NCI-H2227 (cell line): ENCODE data around the gene ZNF804B.
A peak's percentile ranks its signal among the peaks of the same experiment; 100 is the strongest.

Experiments used
- DNase-seq: peaks from one replicate; lab custom pipeline; 2025; ENCODE audit not compliant: unreplicated experiment; lab: John Stamatoyannopoulos, UW

Gene ZNF804B

DNA sequence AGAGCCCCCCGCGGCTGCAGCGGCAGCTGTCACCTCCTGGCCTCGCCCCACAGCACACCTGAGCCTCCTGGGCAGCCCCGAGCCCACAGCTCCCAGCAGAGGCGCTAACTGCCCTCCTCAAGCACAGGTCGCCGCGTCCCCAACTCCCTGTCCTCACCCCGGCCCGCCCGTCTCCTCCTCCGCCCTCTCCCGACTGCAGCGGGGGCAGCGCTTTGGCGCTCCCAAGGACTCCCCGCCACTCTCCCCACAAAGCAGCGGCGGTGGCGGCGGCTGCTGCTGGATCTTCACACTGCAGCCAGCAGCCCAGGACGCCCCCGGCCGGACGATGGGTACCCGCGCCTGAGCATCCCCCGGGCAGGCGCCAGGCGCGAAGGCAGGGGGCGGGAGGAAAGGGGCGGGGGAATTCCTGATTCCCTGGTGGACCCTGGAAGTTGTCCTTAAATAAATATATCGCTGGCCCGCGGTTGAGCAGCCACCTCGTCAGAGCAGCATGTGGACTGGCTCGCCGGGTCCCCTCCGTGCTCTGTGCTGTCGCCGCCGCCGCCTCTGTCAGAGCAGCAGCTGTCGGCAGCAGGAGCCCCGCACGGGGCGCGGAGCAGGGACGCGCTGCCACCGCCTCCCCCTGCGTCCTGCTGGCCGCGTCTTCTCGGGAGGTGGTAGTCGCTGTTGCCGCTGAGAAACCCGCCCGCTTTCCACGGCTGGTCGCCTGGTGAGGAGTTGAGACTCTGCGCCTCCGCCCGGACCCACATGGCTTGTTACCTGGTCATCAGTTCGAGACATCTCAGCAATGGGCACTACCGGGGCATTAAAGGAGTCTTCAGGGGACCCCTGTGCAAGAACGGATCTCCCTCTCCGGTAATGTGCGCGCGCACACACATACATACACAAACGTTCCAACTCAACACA, at the start of gene ZNF804B:
ZNF804B (plus strand) TSS at position 471 of the 906 bp plus-strand sequence; CDS start at position 748, 277 bp downstream.
- no peak for DNase-seq

- DNase-seq = no peak
These were observed 23.6 kb upstream of the ZNF804B start for GRCh38 chr7:88735920-88736319.

DNA sequence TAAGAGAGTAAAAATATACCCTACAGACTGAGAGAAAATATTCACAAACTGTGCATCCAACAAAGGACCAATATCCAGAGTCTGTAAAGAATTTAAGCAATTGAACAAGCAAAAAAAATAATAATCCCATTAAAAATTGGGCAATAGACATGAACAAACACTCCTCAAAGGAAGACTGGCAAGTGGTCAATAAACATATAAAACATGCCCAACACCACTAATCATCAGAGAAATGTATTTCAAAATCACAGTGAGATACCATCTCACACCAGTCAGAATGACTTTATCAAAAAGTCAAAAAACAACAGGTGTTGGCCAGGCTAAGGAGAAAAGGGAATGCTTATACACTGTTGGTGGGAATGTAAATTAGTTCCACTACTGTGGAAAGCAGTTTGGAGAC, 21.9 kb upstream of the ZNF804B start:
- DNase-seq = no peak

DNA sequence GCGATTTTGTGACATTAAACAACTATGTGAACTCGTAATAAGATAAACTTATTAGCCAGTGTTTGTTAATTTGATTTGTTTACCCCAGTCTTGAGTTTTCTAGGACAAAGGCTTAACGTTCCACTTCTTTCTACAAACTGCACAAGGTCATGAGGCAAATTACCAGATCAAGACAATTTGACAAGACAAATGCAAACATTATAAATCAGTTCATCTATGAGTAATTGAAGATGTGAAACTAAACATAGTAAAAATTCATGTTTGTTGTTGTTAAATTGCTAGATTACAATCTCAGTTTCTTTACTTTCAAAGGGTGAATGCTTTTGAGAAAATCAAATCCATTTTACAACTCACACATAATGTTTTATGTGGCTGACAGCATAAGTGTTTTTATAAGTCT, 13.4 kb upstream of the ZNF804B start:
- DNase-seq = no peak

DNA sequence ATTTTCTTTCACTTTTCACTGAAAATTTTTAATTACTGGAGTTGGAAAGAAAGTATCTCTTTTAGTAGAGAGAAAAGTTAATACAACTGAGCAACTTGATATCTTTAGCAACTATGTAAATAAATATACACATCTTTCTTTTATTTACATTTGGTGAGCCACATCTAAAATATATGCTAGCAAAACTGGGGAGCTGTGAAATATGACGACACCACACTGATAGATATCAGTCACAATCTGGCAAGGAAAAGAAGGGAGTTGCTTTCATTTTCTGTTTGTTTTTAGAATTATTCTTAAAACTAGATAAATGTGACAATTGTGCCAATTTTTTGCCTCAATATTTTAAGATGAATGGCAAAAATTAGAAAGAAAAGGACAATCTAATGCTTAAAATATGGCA, 2.7 kb upstream of the ZNF804B start:
- no peak for DNase-seq

DNA sequence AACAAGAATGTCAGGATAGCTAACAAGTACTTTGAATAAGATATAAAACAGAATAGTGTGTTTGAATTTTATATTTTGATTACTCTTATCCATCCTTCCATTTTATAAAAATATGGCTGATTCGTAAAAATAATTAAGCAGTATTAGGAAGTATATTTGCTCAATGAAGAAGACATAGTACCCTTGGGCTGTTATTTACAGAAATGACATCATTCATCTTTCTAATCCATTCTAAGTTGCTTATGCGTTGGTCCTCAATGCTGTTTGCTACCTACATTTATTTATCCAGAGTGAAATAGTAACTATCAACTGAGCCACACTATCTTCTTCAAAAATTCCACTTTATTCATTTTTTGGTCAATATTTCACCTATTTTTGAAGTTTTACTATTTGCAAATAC, 2.1 kb upstream of the ZNF804B start:
- DNase-seq = no peak

DNA sequence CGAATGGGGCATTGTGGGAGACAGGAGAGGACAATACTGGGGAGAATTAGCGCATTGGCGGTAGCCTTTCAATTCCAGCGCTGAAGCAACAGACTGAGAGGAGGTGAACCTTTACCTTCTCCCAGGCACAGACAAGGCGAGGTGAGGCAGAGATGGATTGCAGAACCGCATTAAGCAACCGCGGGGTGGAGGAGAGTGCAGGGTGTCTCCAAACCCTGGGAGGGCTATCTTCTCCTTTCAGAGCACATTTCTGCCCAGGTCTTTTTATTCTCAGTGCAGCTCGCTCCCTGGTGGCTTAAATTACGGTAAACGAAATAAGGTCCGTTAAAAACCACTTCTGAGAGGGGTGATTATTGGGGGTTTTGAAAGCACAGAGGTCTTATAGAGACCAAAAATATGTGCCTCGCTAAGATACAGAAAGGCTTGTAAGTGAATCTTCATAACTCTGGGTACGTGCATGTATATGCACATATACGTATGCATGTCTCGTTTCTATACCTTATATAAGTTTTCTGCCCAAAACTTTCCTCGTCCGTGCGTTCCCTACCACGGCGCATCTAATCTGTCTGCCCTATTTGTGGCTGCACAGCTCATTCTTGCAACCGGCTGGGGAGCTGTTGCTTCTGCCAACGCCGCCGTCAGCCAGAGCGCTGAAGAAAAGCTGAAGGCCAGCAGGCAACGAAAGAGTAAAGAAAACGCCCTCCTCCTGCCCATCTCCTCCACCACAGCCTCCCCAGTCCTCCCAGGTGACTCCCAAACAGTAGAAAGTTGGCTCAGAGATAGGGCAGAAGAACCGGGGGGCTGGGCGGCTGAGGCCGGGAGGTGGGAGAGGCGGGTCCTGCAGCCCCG, 895 bp upstream of the ZNF804B start:
- DNase-seq = peak; percentile 4

GRCh38 chr7:88760136-88760515, 626 bp downstream of the ZNF804B start:
- no peak for DNase-seq

DNA sequence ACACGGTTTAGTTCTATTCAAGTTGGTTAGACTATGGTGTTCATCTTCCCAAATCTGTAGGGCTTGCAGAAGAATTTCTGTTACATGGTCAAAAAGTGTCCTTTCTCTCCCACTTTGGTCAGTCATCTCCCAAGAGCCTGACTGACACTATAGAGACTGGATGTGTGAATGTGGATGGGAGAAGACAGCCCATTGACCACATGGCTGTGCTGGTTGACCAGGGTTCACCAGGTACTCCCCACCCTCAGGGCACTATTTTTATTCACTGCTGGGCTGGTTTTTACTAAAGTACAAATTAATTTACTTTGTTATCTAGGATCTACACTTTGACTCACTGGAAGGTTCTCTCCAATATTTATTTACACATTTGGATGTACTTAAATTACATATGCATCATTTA, 2.3 kb downstream of the ZNF804B start:
- no peak for DNase-seq

DNA sequence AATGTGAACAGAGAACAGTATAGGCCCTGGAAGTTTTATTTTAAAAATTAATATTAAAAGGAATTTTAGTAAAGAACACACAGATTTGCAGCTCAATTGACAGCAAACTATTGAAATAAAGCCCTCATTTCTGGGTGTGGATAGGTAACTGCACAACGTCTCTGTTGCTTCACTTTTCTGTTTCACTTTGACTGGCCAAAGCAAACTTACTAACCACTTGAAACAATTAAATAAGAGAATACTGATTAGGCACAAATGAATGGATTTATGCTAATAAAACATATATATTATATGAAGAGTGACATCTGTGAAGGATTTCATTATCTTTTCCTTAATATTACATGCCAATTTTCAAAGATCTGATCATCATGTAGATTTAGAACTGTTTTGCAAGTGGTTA, 11.9 kb downstream of the ZNF804B start:
- no peak for DNase-seq

DNA sequence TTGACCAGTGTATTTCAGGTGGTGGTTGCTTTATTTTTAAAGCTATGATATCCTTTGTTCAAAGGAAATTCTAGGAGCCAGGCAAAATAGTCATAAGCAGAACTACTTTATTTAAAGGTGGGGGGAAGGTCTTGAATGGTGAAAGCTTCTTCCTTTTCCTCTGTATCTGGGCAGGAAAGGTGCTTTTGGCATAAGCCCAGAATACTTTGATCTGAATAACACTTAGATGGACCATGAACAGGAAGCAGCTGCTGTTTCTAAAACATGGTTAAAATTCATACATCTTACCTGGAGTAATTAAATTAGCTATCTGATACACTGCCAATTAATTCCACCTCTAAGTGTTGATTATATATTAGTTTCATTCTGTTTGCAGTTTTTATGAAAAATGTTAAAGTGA, 13.3 kb downstream of the ZNF804B start:
- no peak for DNase-seq

- DNase-seq = no peak
These were observed 16.3 kb downstream of the ZNF804B start for GRCh38 chr7:88775838-88776237.

DNA sequence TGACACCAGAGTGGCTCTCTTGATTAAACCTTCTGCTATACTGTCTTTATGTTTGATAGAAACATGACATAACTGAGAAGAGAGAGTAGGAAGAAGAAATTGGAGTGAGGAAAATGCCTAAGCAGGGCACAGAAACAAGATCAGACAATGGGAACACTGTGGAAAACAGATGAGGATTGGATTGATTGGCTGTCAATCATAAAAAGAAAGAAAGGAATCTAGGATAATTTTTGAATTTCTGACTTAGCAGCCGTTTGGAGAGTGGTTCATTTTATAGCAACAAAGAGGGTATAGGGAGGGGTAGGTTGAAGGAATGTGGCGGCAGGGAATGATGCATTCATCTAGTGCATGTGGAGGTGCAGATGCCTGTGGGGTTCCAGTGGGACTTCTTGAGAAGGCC, 28.3 kb downstream of the ZNF804B start:
- DNase-seq = no peak

- DNase-seq = no peak
These were observed 30.1 kb downstream of the ZNF804B start for GRCh38 chr7:88789480-88790064.

DNA sequence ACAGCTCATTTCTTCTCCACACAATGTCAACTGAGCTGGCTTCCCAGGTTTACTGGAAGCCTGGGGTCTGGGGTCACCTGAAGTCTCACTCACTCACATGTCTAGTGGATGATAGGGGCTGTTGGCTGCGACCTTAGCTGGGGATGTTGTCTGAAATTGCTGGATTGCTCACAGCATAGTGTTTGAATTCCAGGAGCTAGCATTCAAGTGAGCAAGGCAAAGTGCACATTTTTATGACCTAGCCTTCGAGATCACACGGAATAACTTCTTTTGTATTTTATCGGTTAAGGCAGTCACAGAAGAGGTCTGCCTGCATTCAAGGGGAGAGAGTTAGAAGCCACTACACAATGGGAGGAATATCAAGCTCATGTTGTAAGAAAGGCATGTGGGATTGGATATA, 32.4 kb downstream of the ZNF804B start:
- no peak for DNase-seq

DNA sequence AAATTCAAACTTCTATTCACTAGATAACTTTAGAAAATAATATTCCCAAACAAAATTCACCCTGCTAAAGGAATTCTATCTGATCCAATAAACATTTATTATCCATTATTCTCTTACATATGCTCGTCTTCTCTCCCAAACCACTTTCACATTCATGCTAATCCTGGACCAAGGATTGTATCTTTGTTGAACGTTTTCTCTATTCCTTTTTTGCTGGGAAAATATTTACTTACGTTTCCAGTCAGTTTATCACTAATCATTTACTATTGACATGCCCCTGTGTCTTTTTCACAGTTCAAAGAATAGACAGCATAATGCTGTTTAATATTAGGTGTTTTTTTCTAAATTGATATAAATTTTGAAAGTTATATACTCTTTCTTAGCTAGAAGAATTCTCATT, 32.9 kb downstream of the ZNF804B start:
- DNase-seq = no peak

- DNase-seq = no peak
These were observed 36.1 kb downstream of the ZNF804B start, which contains the start of gene TEX47 for GRCh38 chr7:88795553-88795952. TSS of gene TEX47 (minus strand) at chr7:88795737. CDS start at chr7:88794942, 795 bp downstream.

- no peak for DNase-seq
These were observed 41.5 kb downstream of the ZNF804B start for GRCh38 chr7:88801046-88801445.

- no peak for DNase-seq
These were observed 47.0 kb downstream of the ZNF804B start for GRCh38 chr7:88806280-88807037.

- no peak for DNase-seq
These were observed 59.1 kb downstream of the ZNF804B start for GRCh38 chr7:88818552-88818951.

- no peak for DNase-seq
These were observed 66.7 kb downstream of the ZNF804B start for GRCh38 chr7:88826222-88826621.
